IPS-15b (cell line): Measurements from ENCODE around the gene TANC1.

Source experiments
- H3K27me3 ChIP-seq: one replicate; pipeline ENCODE4 v1.6.1; 2013; ENCODE audit warnings: low read length; ENCODE audit not compliant: control insufficient read depth, insufficient read depth
- H3K36me3 ChIP-seq: one replicate; pipeline ENCODE4 v1.6.1; 2013; ENCODE audit warnings: low read length; ENCODE audit not compliant: control insufficient read depth, insufficient read depth
- H3K4me1 ChIP-seq: one replicate; pipeline ENCODE4 v1.6.1; 2013; ENCODE audit warnings: mild to moderate bottlenecking, low read length; ENCODE audit not compliant: control insufficient read depth, insufficient read depth
- H3K4me3 ChIP-seq: one replicate; pipeline ENCODE4 v1.5.1; 2013; ENCODE audit warnings: low read depth, low read length
- H3K9ac ChIP-seq: one replicate; pipeline ENCODE4 v1.6.1; 2013; ENCODE audit warnings: low read depth, mild to moderate bottlenecking, low read length
- H3K9me3 ChIP-seq: one replicate; pipeline ENCODE4 v1.6.1; 2013; ENCODE audit warnings: mild to moderate bottlenecking, low read length; ENCODE audit not compliant: control insufficient read depth, insufficient read depth

TANC1 gene

DNA sequence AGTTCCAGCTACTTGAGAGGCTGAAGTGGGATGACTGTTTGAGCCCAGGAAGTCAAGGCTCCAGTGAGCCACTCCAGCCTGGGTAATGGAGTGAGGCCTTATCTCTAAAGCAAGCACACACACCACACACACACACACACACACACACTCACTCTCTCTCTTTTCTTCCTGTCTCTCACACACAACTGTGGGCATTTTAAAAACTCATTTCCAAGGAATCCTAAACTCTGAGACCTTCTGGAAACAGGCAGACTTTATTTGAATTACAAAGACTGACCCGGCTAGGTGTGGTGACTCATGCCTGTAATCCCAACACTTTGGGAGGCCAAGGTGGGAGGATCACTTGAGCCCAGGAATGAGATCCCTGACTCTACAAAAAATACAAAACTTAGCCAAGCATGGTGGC, 296.7 kb downstream of the TANC1 start:
- Histone ChIP-seq H3K9ac (no peak overlapping the region), H3K4me3 (no peak overlapping the region), H3K9me3 (no peaks in the 10 kb centered on the region), H3K4me1 (no peaks in the 10 kb centered on the region), H3K36me3 (no peaks in the 10 kb centered on the region), H3K27me3 (no peaks in the 10 kb centered on the region)

DNA sequence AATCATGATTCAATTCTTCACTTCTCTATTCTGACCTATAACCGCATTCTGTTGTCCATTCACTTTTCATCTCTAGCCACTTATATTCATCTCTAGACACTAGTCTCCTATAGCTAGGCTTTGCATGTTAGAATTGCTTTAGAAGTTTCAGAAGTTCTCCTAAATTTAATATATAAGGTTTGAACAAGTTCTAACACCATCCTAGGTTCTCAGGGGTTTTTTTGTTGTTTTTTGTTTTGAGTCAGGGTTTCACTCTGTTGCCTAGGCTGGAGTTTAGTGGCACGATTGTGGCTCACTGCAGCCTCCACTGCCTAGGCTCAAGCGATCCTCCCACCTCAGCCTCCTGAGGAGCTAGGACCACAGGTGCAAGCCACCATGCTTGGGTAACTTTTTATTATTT, 298.1 kb downstream of the TANC1 start:
- H3K4me3 ChIP-seq = no peak overlapping the region
- no peaks in the 10 kb centered on the region for H3K27me3 ChIP-seq
- H3K9ac ChIP-seq = no peak overlapping the region
- H3K4me1 ChIP-seq = no peaks in the 10 kb centered on the region
- H3K9me3 ChIP-seq = no peaks in the 10 kb centered on the region
- no peaks in the 10 kb centered on the region for H3K36me3 ChIP-seq

DNA sequence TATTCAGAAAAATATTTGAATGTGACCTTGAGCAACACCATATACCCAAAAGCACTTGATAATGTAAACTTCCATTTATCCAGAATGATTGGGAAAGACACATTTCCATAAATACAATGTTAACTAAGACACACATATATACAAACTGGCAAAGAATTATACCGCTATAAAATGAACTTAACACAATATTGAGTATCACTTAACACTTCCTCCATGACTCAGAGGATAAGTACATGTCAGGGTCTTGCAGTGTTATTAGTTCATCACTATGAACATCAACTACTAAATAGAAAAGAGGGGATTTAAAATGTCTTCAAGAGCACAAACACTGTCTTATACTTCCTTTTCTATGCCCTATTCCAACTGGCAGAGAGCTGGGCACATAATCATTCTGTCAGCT, 299.5 kb downstream of the TANC1 start:
- no peaks in the 10 kb centered on the region for H3K36me3 ChIP-seq
- no peaks in the 10 kb centered on the region for H3K9me3 ChIP-seq
- H3K4me3 ChIP-seq = no peak overlapping the region
- no peaks in the 10 kb centered on the region for H3K4me1 ChIP-seq
- no peak overlapping the region for H3K9ac ChIP-seq
- no peaks in the 10 kb centered on the region for H3K27me3 ChIP-seq

DNA sequence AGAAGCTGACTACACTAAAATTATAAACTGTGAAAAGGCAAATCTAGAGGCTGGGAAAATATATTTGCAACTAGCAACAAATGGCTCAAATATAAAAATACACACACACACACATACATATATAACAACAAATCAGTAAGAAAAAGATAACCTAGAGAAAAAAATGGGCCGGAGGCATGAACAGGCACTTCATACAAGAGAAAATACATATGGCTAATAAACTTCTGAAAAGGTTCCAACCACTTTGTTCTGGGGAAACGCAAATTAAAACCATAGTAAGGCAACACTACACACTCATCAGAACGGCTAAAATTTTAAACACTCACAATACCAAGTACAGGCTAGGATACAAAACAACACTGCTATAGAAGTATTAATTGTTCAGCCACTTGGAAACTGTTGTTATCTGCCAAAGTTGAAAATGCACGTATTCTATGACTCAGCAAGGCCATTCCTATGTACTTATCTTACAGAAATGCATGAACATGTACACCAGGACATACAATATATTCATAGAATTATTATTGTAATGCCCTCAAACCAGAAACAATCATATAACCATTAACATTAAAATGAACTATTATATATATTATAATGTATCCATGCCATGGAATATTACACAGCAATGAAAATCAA, 302.4 kb downstream of the TANC1 start:
- H3K9me3 ChIP-seq = no peaks in the 10 kb centered on the region
- H3K4me1 ChIP-seq = no peaks in the 10 kb centered on the region
- H3K4me3 ChIP-seq = no peak overlapping the region
- no peaks in the 10 kb centered on the region for H3K27me3 ChIP-seq
- no peaks in the 10 kb centered on the region for H3K36me3 ChIP-seq
- no peak overlapping the region for H3K9ac ChIP-seq

DNA sequence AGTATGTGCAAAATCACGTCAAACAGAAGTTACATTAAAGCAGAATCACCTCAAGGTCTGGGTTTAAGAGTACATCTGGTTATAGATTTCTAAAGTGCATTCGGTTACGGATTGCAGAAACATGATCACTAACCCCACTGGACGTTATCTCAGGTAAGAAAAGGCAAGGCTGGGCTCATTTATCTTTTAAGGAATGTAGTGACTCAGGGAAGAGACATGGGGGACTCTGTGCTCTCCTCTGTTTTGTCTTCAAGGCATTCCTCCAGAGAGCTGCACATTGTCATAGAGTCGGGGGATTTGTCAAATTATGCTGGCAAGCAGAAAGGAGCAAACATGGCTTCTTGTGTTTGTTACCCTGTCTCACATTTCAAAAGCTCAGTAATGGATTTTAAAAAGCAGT, 303.7 kb downstream of the TANC1 start:
- no peaks in the 10 kb centered on the region for H3K4me1 ChIP-seq
- H3K4me3 ChIP-seq = no peak overlapping the region
- H3K36me3 ChIP-seq = no peaks in the 10 kb centered on the region
- no peaks in the 10 kb centered on the region for H3K27me3 ChIP-seq
- H3K9ac ChIP-seq = no peak overlapping the region
- no peaks in the 10 kb centered on the region for H3K9me3 ChIP-seq

DNA sequence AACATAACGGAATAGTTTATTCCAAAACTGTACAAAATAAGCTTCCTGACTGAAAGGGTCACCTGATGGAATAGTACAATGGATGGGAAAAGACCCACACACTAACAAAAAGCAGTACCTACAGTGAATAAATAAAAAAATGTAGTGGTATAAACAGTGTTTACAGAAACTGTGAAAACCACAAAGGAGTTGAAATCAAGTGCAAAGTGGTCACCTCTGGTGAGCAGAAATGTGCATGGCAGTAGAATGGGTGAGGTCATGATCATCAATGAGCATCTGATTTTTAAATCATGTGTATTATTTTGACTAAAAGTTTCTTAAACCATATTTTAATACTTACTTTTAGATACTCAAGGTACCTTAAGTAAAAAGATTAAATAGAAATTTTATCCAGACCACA, 306.7 kb downstream of the TANC1 start:
- H3K27me3 ChIP-seq = no peaks in the 10 kb centered on the region
- no peaks in the 10 kb centered on the region for H3K4me1 ChIP-seq
- no peak overlapping the region for H3K9ac ChIP-seq
- no peak overlapping the region for H3K4me3 ChIP-seq
- no peaks in the 10 kb centered on the region for H3K9me3 ChIP-seq
- no peaks in the 10 kb centered on the region for H3K36me3 ChIP-seq

DNA sequence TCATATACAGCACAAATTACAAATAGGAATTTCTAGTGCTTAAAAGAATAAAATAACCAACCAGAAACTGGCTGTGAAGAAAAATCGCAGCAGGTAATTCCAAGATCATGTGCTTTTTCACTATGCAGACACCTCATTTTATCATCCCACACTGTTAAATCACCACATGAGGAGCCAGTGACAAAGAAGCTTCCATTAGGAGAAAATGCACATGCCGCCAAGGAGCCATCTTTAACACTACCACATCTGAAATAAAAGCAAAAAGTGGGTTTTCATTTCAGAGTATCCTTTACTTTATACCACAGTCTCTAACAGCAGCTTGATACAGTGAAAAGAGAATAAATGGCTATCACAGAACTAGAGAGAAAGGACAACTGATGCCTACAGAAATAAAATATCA, 311.3 kb downstream of the TANC1 start:
- Histone ChIP-seq H3K4me3 (no peak overlapping the region), H3K4me1 (no peaks in the 10 kb centered on the region), H3K9me3 (no peaks in the 10 kb centered on the region), H3K36me3 (no peaks in the 10 kb centered on the region), H3K27me3 (no peaks in the 10 kb centered on the region), H3K9ac (no peak overlapping the region)

DNA sequence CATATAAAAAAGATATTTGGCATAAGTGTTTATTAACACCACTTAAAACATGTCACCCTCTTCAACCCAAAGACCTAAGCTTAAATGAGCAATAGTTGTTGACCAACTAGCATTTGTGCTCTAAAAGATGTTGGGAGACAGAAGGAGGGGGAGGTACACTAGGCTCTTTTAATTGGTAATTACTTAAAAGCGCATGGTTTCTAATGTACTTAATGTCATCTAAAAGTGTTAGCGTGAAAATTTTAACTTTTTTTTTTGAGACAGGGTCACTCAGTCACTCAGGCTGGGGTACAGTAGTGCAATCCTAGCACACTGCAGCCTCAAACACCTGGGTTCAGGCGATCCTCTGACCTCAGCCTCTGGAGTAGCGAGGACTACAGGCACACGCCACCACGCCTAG, 312.6 kb downstream of the TANC1 start:
- Histone ChIP-seq H3K4me1 (no peaks in the 10 kb centered on the region), H3K36me3 (no peaks in the 10 kb centered on the region), H3K4me3 (no peak overlapping the region), H3K9ac (no peak overlapping the region), H3K9me3 (no peaks in the 10 kb centered on the region), H3K27me3 (no peaks in the 10 kb centered on the region)
